Neural cell (in vitro differentiated cells): ENCODE results near the gene ZNF682.

Experiments
- CTCF ChIP-seq: fragments of 450-650 bp; IDR thresholded peaks from 2 replicates; pipeline ENCODE4 v1.5.1; 2014; ENCODE audit warnings: antibody characterized with exemption, mild to moderate bottlenecking, moderate library complexity; ENCODE audit not compliant: poor library complexity, severe bottlenecking
- EZH2 ChIP-seq: fragments of 200-600, 300-800 bp; shearing (Covaris generic), sonication (generic); IDR thresholded peaks from 2 replicates; pipeline ENCODE4 v1.6.1; 2014; ENCODE audit warnings: antibody characterized with exemption, low read length, borderline replicate concordance, mild to moderate bottlenecking; ENCODE audit not compliant: insufficient read depth, poor library complexity, severe bottlenecking
- REST ChIP-seq: IDR thresholded peaks from 2 replicates; pipeline ENCODE4 v1.6.1; 2012; ENCODE audit warnings: borderline replicate concordance
- SMC3 ChIP-seq: fragments of 450-650 bp; conservative IDR thresholded peaks from 2 replicates; pipeline ENCODE4 v1.6.1; 2014; ENCODE audit warnings: antibody characterized with exemption, mild to moderate bottlenecking, moderate library complexity; ENCODE audit not compliant: poor library complexity

- TF ChIP-seq SMC3 (no peak), CTCF (no peak), EZH2 (no peak), REST (no peak)
Measured at GRCh38 chr19:20079476-20079875, 40.2 kb upstream of the ZNF682 start.
